Measurements from ENCODE around the gene APBB2.
A peak's percentile ranks its signal among the peaks of the same experiment; 100 is the strongest.
"Not testable (repeated sequence)": the region's sequence is repeated elsewhere in the genome, so short reads cannot be mapped to it uniquely, and the experiment has no call there.

APBB2 gene

DNA sequence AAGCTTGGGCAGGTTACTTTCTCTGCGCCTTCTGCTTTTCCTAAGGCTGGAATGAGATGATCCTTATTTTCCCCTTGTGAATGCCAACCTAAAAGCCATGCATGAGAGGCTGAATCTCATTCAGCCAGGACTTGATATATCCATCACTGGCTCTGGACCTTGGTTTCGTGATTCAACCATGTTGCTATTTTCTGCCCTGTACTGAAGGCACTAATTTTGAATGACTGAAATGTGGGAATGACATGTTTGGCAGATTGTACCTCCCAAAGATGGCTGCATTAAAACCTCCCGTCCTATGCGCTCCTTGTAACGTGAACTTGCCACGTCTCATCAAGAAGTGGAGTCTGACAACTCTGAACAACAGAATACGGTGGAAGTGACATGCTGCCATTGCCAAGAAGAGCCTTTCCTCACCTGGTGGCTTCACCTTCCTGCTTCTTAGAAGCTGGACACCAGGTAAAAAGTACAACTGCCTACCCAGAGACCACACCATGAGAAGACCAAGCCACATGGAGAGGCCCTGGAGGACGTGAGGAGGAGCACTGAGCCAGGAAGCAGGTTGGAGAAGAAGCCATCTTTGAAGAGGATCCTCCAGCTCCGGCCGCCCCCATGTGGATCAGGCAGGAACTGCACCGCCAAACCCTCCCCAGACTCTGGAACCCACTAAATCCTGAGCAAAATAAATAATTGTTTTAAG is 290.1 kb downstream of the APBB2 start:
- DNase-seq, result peak; percentile 41

GRCh38 chr4:40923316-40924095 is 290.8 kb downstream of the APBB2 start:
- DNase-seq, result no peak

DNA sequence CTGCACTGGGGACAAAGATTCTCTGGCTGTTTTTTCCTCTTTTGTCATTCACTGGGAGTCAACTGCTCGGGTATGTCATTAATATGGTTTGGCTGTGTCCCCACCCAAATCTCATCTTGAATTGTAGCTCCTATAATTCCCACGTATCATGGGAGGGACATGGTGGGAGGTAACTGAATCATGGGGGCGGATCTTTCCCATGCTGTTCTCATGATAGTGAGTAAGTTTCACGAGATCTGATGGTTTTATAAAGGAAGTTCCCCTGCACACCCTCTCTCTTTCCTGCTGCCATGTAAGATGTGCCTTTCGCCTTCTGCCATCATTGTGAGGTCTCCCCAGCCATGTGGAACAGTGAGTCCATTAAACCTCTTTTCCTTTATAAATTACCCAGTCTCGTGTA is 294.4 kb downstream of the APBB2 start:
- not testable (repeated sequence) for DNase-seq

GRCh38 chr4:40918330-40918729 is 296.0 kb downstream of the APBB2 start:
- no peak for DNase-seq

- DNase-seq, result no peak
These were observed 297.5 kb downstream of the APBB2 start for GRCh38 chr4:40916880-40917279.

GRCh38 chr4:40916218-40916555 is 298.2 kb downstream of the APBB2 start:
- DNase-seq, result no peak

- no peak for DNase-seq
These were observed 298.8 kb downstream of the APBB2 start for GRCh38 chr4:40915318-40916217.

GRCh38 chr4:40912460-40913184 is 301.7 kb downstream of the APBB2 start:
- DNase-seq, result no peak

GRCh38 chr4:40910706-40911105 is 303.6 kb downstream of the APBB2 start:
- DNase-seq, result no peak

DNA sequence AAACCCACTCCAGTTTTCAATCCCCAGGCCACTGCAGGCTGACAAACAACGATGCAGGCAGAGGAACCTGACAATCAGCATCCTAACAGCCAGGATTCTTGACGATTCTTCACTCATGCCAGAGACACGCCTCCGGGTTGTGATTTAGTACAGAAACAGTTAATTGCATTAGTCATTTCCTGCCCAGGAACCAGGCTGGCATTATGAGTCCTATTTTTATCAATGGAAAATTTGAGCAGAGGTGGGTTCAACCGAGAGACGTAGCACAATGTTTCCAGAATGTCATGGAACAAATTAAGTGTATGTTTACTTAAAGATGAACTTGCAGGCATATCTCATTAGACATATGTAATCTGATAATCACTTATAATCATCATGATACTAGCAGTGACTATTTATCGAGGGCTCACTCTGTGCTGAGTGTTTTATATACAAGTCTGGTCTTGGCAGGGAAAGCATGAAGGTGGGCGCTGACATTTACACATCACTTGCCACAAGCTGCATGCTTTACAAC is 304.9 kb downstream of the APBB2 start:
- no peak for DNase-seq

GRCh38 chr4:40908702-40909362 is 305.5 kb downstream of the APBB2 start:
- peak; percentile 54 for DNase-seq

GRCh38 chr4:40908297-40908696 is 306.0 kb downstream of the APBB2 start:
- DNase-seq, result no peak

GRCh38 chr4:40905414-40905813 is 308.9 kb downstream of the APBB2 start:
- no peak for DNase-seq

GRCh38 chr4:40900531-40900930 is 313.8 kb downstream of the APBB2 start:
- not testable (repeated sequence) for DNase-seq

DNA sequence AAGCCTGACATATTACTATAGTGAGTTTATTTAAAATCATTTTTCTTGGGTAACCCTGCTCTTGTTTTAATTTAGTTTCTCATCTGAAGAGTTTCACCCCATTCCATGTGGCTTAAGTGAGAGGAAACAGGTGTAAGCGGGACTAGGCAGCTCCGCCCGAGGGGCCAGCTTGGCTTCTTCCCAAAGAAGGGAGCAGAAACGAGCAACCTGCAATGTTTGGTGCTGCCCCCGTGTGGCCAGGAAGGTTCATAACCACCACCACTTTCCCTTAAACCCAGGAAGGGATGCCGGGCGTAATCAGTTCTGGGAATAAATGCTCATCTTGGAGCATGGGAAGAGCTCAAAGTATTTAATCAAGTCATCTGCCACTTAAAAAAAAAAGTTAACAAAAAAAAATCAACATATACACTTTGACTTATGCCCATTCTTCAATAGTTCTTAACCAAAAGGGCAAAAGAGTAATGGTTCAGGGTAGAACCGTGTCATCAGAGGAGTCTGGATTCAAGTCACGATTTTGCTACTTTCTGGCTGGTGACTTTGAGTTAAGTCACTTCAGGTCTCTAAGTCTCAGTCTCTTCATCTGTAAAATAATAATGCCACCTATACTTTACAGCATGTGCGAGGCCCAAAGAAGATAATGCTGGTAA is 316.7 kb downstream of the APBB2 start:
- peak; percentile 50 for DNase-seq

GRCh38 chr4:40890764-40891163 is 323.6 kb downstream of the APBB2 start:
- DNase-seq, result no peak

- DNase-seq, result no peak
These were observed 324.1 kb downstream of the APBB2 start for GRCh38 chr4:40890199-40890598.

DNA sequence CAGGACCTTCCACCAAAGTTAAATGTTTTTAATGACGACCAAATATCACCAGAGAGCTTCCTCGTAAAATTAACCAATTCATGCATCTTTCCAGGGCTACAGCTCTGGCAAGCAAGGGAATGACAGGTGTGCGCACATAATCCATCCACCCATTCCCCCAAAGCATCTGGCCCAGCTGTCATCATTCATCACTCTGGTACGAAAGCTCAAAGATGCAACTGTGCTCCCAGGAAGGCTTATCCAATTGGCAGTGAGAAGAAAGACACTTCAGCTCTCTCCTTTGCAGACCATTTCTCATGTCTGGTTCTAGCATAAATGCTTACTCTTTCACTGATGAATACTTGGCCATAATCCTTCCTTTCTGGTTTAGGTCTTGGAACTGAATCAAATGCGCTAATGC is 325.4 kb downstream of the APBB2 start:
- DNase-seq, result no peak

GRCh38 chr4:40887764-40888131 is 326.6 kb downstream of the APBB2 start:
- no peak for DNase-seq

- DNase-seq, result no peak
These were observed 327.2 kb downstream of the APBB2 start for GRCh38 chr4:40886931-40887763.

DNA sequence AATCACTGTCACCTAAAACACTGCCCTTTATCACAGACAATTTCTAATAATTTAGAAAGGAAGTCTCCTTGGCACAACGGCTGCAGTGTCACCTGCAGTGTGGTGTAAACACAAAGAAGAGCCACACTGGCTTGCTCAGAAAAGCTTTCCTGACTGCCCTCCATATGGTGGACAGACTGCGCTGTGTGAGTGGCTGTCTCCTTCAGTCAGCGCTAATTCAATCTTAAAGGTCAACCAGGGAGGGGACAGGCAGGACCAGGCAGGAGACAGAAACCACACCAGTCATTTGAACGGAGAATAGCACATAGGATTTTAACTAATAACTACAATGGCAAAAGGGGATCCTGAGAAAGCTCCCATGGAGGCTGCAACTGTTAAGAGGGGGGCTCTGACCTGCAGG is 332.5 kb downstream of the APBB2 start:
- DNase-seq, result no peak

All from CD4-positive, alpha-beta T cell treated with Interleukin-15 for 1 hour (primary cell).